ENCODE measurements around the gene HSPA1B.

Gene HSPA1B

GRCh38 chr6:31831350-31832215, 4.0 kb downstream of the HSPA1B start:
- peak overlapping the region; percentile 77 for H3K27ac ChIP-seq (ENCODE audit: poor library complexity, severe bottlenecking)
- DNase-seq (ENCODE audit: low spot score): no peak

GRCh38 chr6:31834367-31835250, 7.1 kb downstream of the HSPA1B start:
- ATAC-seq (ENCODE audit: low read depth) (peak; percentile 79), DNase-seq (ENCODE audit: low spot score) (peak; percentile 87)
- peak overlapping the region; percentile 77 for H3K27ac ChIP-seq (ENCODE audit: poor library complexity, severe bottlenecking)
- H3K4me3 ChIP-seq (ENCODE audit: severe bottlenecking): peak overlapping the region; percentile 97
- peaks cover 28% of the 10 kb centered on the region for H3K4me1 ChIP-seq (ENCODE audit: insufficient read depth, poor library complexity, severe bottlenecking)
- H3K27me3 ChIP-seq (ENCODE audit: insufficient read depth, poor library complexity, severe bottlenecking): no peaks in the 10 kb centered on the region
- no peaks in the 10 kb centered on the region for H3K9me3 ChIP-seq (ENCODE audit: severe bottlenecking)
- peaks cover 66% of the 10 kb centered on the region for H3K36me3 ChIP-seq (ENCODE audit: low read depth)
- no peak for TF ChIP-seq CTCF (IDR thresholded peaks at IDR 0.05; ENCODE audit: poor library complexity, severe bottlenecking)

More at GRCh38 chr6:31831350-31832215, 4.0 kb downstream of the HSPA1B start:
- Histone ChIP-seq H3K4me3 (ENCODE audit: severe bottlenecking) (peak overlapping the region; percentile 70), H3K4me1 (ENCODE audit: insufficient read depth, poor library complexity, severe bottlenecking) (peaks cover 12% of the 10 kb centered on the region), H3K27me3 (ENCODE audit: insufficient read depth, poor library complexity, severe bottlenecking) (no peaks in the 10 kb centered on the region), H3K36me3 (ENCODE audit: low read depth) (peaks cover 36% of the 10 kb centered on the region), H3K9me3 (ENCODE audit: severe bottlenecking) (no peaks in the 10 kb centered on the region)
- no peak for ATAC-seq (ENCODE audit: low read depth)
- no peak for TF ChIP-seq CTCF (IDR thresholded peaks at IDR 0.05; ENCODE audit: poor library complexity, severe bottlenecking)

GRCh38 chr6:31836047-31836473, 8.5 kb downstream of the HSPA1B start:
- no peaks in the 10 kb centered on the region for H3K27me3 ChIP-seq (ENCODE audit: insufficient read depth, poor library complexity, severe bottlenecking)
- peaks cover 68% of the 10 kb centered on the region for H3K36me3 ChIP-seq (ENCODE audit: low read depth)
- no peak for DNase-seq (ENCODE audit: low spot score)

GRCh38 chr6:31836474-31837368, 9.2 kb downstream of the HSPA1B start:
- no peak for TF ChIP-seq CTCF (IDR thresholded peaks at IDR 0.05; ENCODE audit: poor library complexity, severe bottlenecking)
- H3K36me3 ChIP-seq (ENCODE audit: low read depth): peaks cover 66% of the 10 kb centered on the region
- peak overlapping the region; percentile 77 for H3K27ac ChIP-seq (ENCODE audit: poor library complexity, severe bottlenecking)
- peaks cover 21% of the 10 kb centered on the region for H3K4me1 ChIP-seq (ENCODE audit: insufficient read depth, poor library complexity, severe bottlenecking)
- ATAC-seq (ENCODE audit: low read depth): no peak
- no peaks in the 10 kb centered on the region for H3K27me3 ChIP-seq (ENCODE audit: insufficient read depth, poor library complexity, severe bottlenecking)
- H3K9me3 ChIP-seq (ENCODE audit: severe bottlenecking): no peaks in the 10 kb centered on the region
- H3K4me3 ChIP-seq (ENCODE audit: severe bottlenecking): peak overlapping the region; percentile 97
- DNase-seq (ENCODE audit: low spot score): no peak

More at GRCh38 chr6:31836047-31836473, 8.5 kb downstream of the HSPA1B start:
- H3K4me3 ChIP-seq (ENCODE audit: severe bottlenecking): peak overlapping the region; percentile 97
- no peaks in the 10 kb centered on the region for H3K9me3 ChIP-seq (ENCODE audit: severe bottlenecking)
- ATAC-seq (ENCODE audit: low read depth): no peak
- peaks cover 27% of the 10 kb centered on the region for H3K4me1 ChIP-seq (ENCODE audit: insufficient read depth, poor library complexity, severe bottlenecking)
- peak overlapping the region; percentile 77 for H3K27ac ChIP-seq (ENCODE audit: poor library complexity, severe bottlenecking)
- no peak for TF ChIP-seq CTCF (IDR thresholded peaks at IDR 0.05; ENCODE audit: poor library complexity, severe bottlenecking)

All from RWPE2 (cell line).